HUES48 (cell line): ENCODE results near the gene NUDT22.

Experiments
- H3K27ac ChIP-seq: one replicate; pipeline ENCODE4 v1.7.0; 2013; ENCODE audit warnings: low read depth, low read length, inconsistent platforms
- H3K27me3 ChIP-seq: 2 replicates; pipeline ENCODE4 v1.6.1; 2013; ENCODE audit warnings: mild to moderate bottlenecking, low read length; ENCODE audit not compliant: control insufficient read depth, insufficient read depth
- H3K36me3 ChIP-seq: 2 replicates; pipeline ENCODE4 v1.6.1; 2013; ENCODE audit warnings: low read length; ENCODE audit not compliant: control insufficient read depth, insufficient read depth
- H3K4me1 ChIP-seq: 2 replicates; pipeline ENCODE4 v1.6.1; 2013; ENCODE audit warnings: mild to moderate bottlenecking, low read length; ENCODE audit not compliant: control insufficient read depth, insufficient read depth
- H3K4me3 ChIP-seq: 2 replicates; pipeline ENCODE4 v1.5.1; 2013; ENCODE audit warnings: mild to moderate bottlenecking, low read depth, low read length
- H3K9ac ChIP-seq: 2 replicates; pipeline ENCODE4 v1.6.1; 2013; ENCODE audit warnings: mild to moderate bottlenecking, low read depth, low read length, moderate library complexity
- H3K9me3 ChIP-seq: 2 replicates; pipeline ENCODE4 v1.6.1; 2013; ENCODE audit warnings: low read length; ENCODE audit not compliant: control insufficient read depth, insufficient read depth

NUDT22 gene

GRCh38 chr11:64186492-64187165 lies 39.4 kb upstream of the NUDT22 start:
- Histone ChIP-seq H3K27ac (peak overlapping the region; percentile 80), H3K9me3 (no peaks in the 10 kb centered on the region), H3K4me3 (no peak overlapping the region), H3K36me3 (peaks cover 15% of the 10 kb centered on the region), H3K4me1 (peaks cover 7% of the 10 kb centered on the region; the same call in 1 of the 2 replicates), H3K27me3 (no peaks in the 10 kb centered on the region), H3K9ac (no peak overlapping the region)

DNA sequence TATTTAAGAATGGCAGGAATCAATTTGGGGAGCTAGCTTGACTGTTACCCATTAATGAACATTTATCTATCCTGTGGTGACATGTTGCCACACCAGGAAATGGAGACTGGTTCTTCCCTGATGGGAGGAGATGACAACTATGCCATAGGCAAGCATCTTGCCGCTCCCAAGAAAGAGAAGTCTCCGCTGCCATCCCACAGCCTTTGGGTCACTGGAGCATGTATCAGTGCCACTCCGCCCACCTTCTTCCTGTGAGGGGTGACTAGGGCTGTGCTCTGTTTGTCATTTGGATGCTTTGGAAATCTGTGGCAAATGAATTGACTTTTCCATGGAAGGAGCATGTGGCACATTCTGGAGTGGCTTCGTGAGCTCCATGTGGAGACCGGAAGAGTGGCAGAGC lies 33.6 kb upstream of the NUDT22 start:
- Histone ChIP-seq H3K27ac (no peak overlapping the region), H3K36me3 (peaks cover 69% of the 10 kb centered on the region), H3K9me3 (no peaks in the 10 kb centered on the region), H3K4me3 (no peak overlapping the region), H3K27me3 (no peaks in the 10 kb centered on the region), H3K9ac (no peak overlapping the region), H3K4me1 (no peaks in the 10 kb centered on the region)

GRCh38 chr11:64196626-64197025 lies 29.4 kb upstream of the NUDT22 start:
- no peak overlapping the region for H3K9ac ChIP-seq
- no peak overlapping the region for H3K4me3 ChIP-seq
- H3K27me3 ChIP-seq: no peaks in the 10 kb centered on the region
- peaks cover 90% of the 10 kb centered on the region for H3K36me3 ChIP-seq
- H3K9me3 ChIP-seq: no peaks in the 10 kb centered on the region
- H3K4me1 ChIP-seq: no peaks in the 10 kb centered on the region
- no peak overlapping the region for H3K27ac ChIP-seq

- H3K9ac ChIP-seq: no peak overlapping the region
- H3K36me3 ChIP-seq: peaks cover 94% of the 10 kb centered on the region
- H3K4me3 ChIP-seq: no peak overlapping the region
- no peaks in the 10 kb centered on the region for H3K27me3 ChIP-seq
- H3K4me1 ChIP-seq: no peaks in the 10 kb centered on the region
- H3K27ac ChIP-seq: no peak overlapping the region
- no peaks in the 10 kb centered on the region for H3K9me3 ChIP-seq
Measured at GRCh38 chr11:64198511-64198910, 27.6 kb upstream of the NUDT22 start.

- H3K36me3 ChIP-seq: peaks cover 92% of the 10 kb centered on the region
- no peaks in the 10 kb centered on the region for H3K4me1 ChIP-seq
- no peak overlapping the region for H3K27ac ChIP-seq
- no peaks in the 10 kb centered on the region for H3K9me3 ChIP-seq
- no peak overlapping the region for H3K4me3 ChIP-seq
- no peaks in the 10 kb centered on the region for H3K27me3 ChIP-seq
- H3K9ac ChIP-seq: no peak overlapping the region
Measured at GRCh38 chr11:64201543-64201942, 24.5 kb upstream of the NUDT22 start.

DNA sequence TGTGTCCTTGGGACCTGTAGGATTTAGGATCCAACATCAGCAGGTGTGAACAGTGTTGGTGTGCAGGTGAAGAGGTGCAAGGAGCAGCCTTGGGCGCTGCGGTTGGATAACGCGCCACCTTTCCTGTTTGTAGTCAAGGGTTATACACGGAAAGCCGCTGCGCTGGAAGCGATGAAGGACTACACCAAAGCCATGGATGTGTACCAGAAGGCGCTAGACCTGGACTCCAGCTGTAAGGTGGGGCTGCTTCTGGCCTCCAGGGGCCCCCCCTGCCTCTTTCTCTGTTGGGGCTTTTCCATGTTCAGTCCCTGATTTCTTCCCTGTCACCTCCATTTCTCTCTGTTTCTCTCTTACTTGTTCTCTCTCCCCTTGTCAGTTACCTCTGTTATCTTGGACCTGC lies 23.1 kb upstream of the NUDT22 start:
- Histone ChIP-seq H3K9ac (no peak overlapping the region), H3K9me3 (no peaks in the 10 kb centered on the region), H3K4me1 (no peaks in the 10 kb centered on the region), H3K4me3 (no peak overlapping the region), H3K36me3 (peaks cover 92% of the 10 kb centered on the region), H3K27me3 (no peaks in the 10 kb centered on the region), H3K27ac (no peak overlapping the region)

- Histone ChIP-seq H3K9ac (0 out of 2 replicates have a peak overlapping the region, but pooled peaks have one; percentile 3), H3K27ac (no peak overlapping the region), H3K27me3 (no peaks in the 10 kb centered on the region), H3K36me3 (peaks cover 87% of the 10 kb centered on the region), H3K9me3 (no peaks in the 10 kb centered on the region), H3K4me3 (no peak overlapping the region), H3K4me1 (no peaks in the 10 kb centered on the region)
Measured at GRCh38 chr11:64203421-64204079, 22.5 kb upstream of the NUDT22 start.

DNA sequence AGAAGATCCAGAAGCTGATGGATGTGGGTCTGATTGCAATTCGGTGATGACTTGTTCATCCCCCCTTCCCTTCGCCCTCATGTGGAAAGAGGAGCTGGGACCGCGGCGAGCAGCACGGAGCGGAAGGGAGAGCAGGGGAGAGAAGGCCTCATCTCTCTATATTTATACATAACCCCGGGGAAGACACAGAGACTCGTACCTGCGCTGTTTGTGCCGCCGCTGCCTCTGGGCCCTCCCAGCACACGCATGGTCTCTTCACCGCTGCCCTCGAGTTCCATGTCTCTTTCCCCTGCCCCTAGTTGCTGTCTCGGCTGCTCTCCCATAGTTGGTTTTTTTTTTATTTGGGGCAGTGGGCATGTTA lies 22.0 kb upstream of the NUDT22 start:
- Histone ChIP-seq H3K9ac (no peak overlapping the region), H3K4me1 (no peaks in the 10 kb centered on the region), H3K27me3 (no peaks in the 10 kb centered on the region), H3K36me3 (peaks cover 82% of the 10 kb centered on the region), H3K4me3 (no peak overlapping the region), H3K27ac (no peak overlapping the region), H3K9me3 (no peaks in the 10 kb centered on the region)

DNA sequence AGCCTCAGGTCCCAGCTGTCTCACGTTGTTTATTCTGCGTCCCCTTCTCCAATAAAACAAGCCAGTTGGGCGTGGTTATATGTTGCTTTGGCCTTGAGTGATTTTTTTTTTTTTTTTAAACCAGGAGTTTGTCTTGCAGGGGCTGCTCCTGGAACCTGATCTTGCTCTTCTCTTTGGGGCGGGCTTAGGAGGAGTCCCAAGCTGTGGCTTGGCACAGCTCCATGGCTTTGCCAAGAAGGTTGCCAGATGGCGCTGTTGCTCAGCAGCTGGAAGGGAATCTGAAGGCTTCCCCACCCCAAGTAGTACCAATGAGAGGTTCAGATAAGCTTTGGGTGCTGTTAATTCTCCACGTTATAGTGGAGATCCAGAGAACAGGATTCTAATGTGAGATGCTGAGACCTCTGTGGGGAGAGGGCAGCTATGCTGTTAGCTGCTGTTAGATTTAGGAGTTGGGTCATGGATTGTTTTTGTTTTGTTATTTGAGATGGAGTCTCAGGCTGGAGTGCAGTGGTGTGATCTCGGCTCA lies 21.5 kb upstream of the NUDT22 start:
- Histone ChIP-seq H3K9ac (no peak overlapping the region), H3K27me3 (no peaks in the 10 kb centered on the region), H3K36me3 (peaks cover 82% of the 10 kb centered on the region), H3K9me3 (no peaks in the 10 kb centered on the region), H3K4me3 (no peak overlapping the region), H3K27ac (no peak overlapping the region), H3K4me1 (no peaks in the 10 kb centered on the region)

DNA sequence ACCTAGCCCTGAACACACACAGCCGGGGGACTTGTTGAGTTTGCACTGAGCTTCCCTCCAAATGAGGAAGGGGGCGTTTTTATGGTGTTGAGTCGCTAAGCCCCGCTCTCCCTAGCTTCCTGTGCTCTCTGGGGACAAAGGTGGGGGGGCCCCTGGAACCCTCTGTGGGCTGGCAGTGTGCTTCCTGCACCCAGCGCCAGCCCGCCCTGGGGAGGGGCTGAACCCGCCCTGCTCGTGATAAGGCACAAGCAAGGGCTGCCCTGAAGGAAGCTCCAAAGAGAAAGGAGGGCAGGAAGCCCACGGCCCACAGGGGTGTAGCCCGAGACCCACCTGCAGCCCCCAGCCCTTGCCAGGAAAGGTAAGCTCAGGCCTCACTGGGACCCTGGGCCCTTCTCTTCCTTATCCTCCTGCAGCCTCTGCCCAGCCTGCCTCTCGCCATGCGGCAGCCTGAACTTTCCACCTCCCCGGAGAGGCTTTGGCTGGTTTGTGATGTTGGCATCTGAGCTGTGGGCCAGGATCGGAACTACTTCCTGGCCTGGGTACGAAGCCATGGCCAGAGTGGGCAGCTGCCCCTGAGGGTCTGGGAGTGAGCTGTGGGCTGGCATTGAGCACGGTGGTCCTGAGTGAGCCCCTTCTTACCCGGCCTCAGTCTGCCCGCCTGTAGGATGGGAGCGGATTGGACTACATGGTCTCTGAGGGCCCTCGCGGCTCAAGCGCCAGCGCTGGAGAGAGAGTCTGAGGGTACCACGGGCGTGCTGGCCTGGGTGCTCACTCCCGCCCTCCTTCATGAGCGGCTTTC lies 19.4 kb upstream of the NUDT22 start, which contains the start of gene FERMT3:
Gene FERMT3, plus strand, starts transcription at position 265 of the 799 bp plus-strand sequence. CDS start 644 bp downstream, outside the sequence.
- Histone ChIP-seq H3K4me1 (no peaks in the 10 kb centered on the region), H3K36me3 (peaks cover 69% of the 10 kb centered on the region), H3K27ac (peak within 1 kb of the TSS; percentile 42), H3K27me3 (no peaks in the 10 kb centered on the region), H3K9ac (peak within 1 kb of the TSS; percentile 12; the same call in 1 of the 2 replicates), H3K4me3 (no peak within 1 kb of the TSS), H3K9me3 (no peaks in the 10 kb centered on the region)
